B cell (primary cell): ENCODE results near the gene ALKBH3. TPM values are rescaled to one million over a fixed set of nuclear protein-coding genes. Genes with fewer than 3 reads are reported as not detected.

Experiments used
- ATAC-seq: fragments of 200-7000 bp; cut with Tn5 transposase; one replicate; pipeline ENCODE4 v1.10.0; 2021; ENCODE audit warnings: low read depth, mild to moderate bottlenecking, moderate number of reproducible peaks, moderate library complexity
- CTCF ChIA-PET: fragments of 350-600 bp; sonication (Branson Sonifier 250); formaldehyde crosslinking; loops from one replicate; lab custom pipeline; 2021; ENCODE audit warnings: antibody characterized with exemption, inconsistent platforms; lab: Charles Lee
- POLR2A ChIA-PET: fragments of 350-600 bp; sonication (Branson Sonifier 250); formaldehyde crosslinking; loops from one replicate; lab custom pipeline; 2021; ENCODE audit warnings: antibody characterized with exemption; lab: Charles Lee
- DNase-seq: peaks from one replicate; pipeline ENCODE4 v3.0.0; 2013
- H2AFZ ChIP-seq: 2 replicates; pipeline ENCODE4 v1.6.1; 2012; ENCODE audit warnings: mild to moderate bottlenecking, low read depth, low read length; ENCODE audit not compliant: insufficient read depth, poor library complexity, severe bottlenecking
- H3K27ac ChIP-seq, 2 donors: 1 replicate in 1 of 2; 2 replicates in 1 of 2; pipeline ENCODE4 v1.5.1; 2012 to 2013; ENCODE audit warnings: low read length in 2 of 2, mild to moderate bottlenecking in 2 of 2, moderate library complexity in 1 of 2
- H3K27me3 ChIP-seq, 4 experiments: fragments of 200-600 bp in 1 of 4; sonication (generic) in 1 of 4; replicated peaks in 1 of 4; 1 replicate in 2 of 4; 2 replicates in 2 of 4; pipeline versions ENCODE4 v1.6.1 to v1.7.0; 2013 to 2016; ENCODE audit warnings: low read length in 3 of 4, mild to moderate bottlenecking in 2 of 4, mixed read lengths in 1 of 4, moderate library complexity in 1 of 4; ENCODE audit not compliant: insufficient read depth in 4 of 4, control insufficient read depth in 3 of 4; ENCODE audit errors: control extremely low read depth in 1 of 4
- H3K36me3 ChIP-seq, 2 experiments: replicated peaks in 1 of 2; 1 replicate in 1 of 2; 2 replicates in 1 of 2; pipeline versions ENCODE4 v1.6.1 to v1.7.1; 2013; ENCODE audit warnings: low read length in 1 of 2; ENCODE audit not compliant: insufficient read depth in 2 of 2, control insufficient read depth in 1 of 2; ENCODE audit errors: control extremely low read depth in 1 of 2, extremely low read depth in 1 of 2
- H3K4me1 ChIP-seq, 2 donors: fragments of 200-600 bp in 1 of 2; sonication (generic) in 1 of 2; 1 replicate in 1 of 2; 2 replicates in 1 of 2; pipeline versions ENCODE4 v1.5.1 to v1.6.1; 2013 to 2017; ENCODE audit warnings: low read length in 2 of 2; ENCODE audit not compliant: control insufficient read depth in 2 of 2, insufficient read depth in 2 of 2
- H3K4me2 ChIP-seq: replicated peaks from 2 replicates; pipeline ENCODE3; 2012; ENCODE audit warnings: mild to moderate bottlenecking, low read depth, low read length; ENCODE audit not compliant: poor library complexity, severe bottlenecking
- H3K4me3 ChIP-seq, 5 experiments: fragments of 200-600 bp in 1 of 5; sonication (generic) in 1 of 5; 1 replicate in 3 of 5; 2 replicates in 2 of 5; pipeline versions ENCODE4 v1.5.1 to v1.7.0; 2011 to 2016; ENCODE audit warnings: low read length in 4 of 5, mild to moderate bottlenecking in 4 of 5, low read depth in 2 of 5, control low read depth in 1 of 5, moderate library complexity in 1 of 5; ENCODE audit not compliant: insufficient read depth in 1 of 5; ENCODE audit errors: control extremely low read depth in 1 of 5, extremely low read depth in 1 of 5
- H3K79me2 ChIP-seq: fragments of 200-600 bp; sonication (generic); one replicate; pipeline ENCODE4 v1.6.0; 2016; ENCODE audit warnings: low read length; ENCODE audit not compliant: control insufficient read depth, insufficient read depth
- H3K9ac ChIP-seq: fragments of 200-600 bp; sonication (generic); 2 replicates; pipeline ENCODE4 v1.6.1; 2017; ENCODE audit warnings: mild to moderate bottlenecking, low read length, moderate library complexity
- H3K9me3 ChIP-seq, 3 donors: one replicate each; pipeline versions ENCODE4 v1.6.1 to v1.7.1; 2013; ENCODE audit warnings: low read length in 2 of 3; ENCODE audit not compliant: control insufficient read depth in 2 of 3, insufficient read depth in 1 of 3; ENCODE audit errors: control extremely low read depth in 1 of 3
- H4K20me1 ChIP-seq: 2 replicates; pipeline ENCODE4 v1.6.0; 2012; ENCODE audit warnings: mild to moderate bottlenecking, low read length; ENCODE audit not compliant: insufficient read depth, control insufficient read depth, poor library complexity, severe bottlenecking
- H3K27ac Mint-ChIP-seq: one replicate; pipeline ENCODE4 v1.8.0; 2021; ENCODE audit warnings: mixed read lengths
- H3K27me3 Mint-ChIP-seq: one replicate; pipeline ENCODE4 v1.8.0; 2021; ENCODE audit warnings: mixed read lengths
- H3K4me1 Mint-ChIP-seq: one replicate; pipeline ENCODE4 v1.8.0; 2021; ENCODE audit warnings: mixed read lengths
- H3K4me3 Mint-ChIP-seq: one replicate; pipeline ENCODE4 v1.8.0; 2021; ENCODE audit warnings: mixed read lengths
- H3K9me3 Mint-ChIP-seq: one replicate; pipeline ENCODE4 v1.8.0; 2022; ENCODE audit warnings: mixed read lengths; ENCODE audit not compliant: insufficient read depth
- CTCF ChIP-seq: fragments of 200-600 bp; IDR thresholded peaks from one replicate; pipeline ENCODE4 v1.8.0; 2022; ENCODE audit warnings: antibody characterized with exemption, mild to moderate bottlenecking
- EZH2 ChIP-seq: IDR thresholded peaks from 2 replicates; pipeline ENCODE4 v1.6.1; 2012; ENCODE audit warnings: borderline replicate concordance, low read depth, mild to moderate bottlenecking, moderate library complexity, low read length; ENCODE audit not compliant: insufficient read depth, poor library complexity, severe bottlenecking
- WGBS: methylation state at CpG from one replicate; pipeline ENCODE4 v1.1.5; 2013; ENCODE audit warnings: missing lambda C conversion rate; ENCODE audit not compliant: insufficient coverage; 5-methylcytosine and 5-hydroxymethylcytosine counted together
- intact Hi-C: fragments of 100-400 bp; cut with micrococcal nuclease; formaldehyde crosslinking; loops from one replicate; pipeline ENCODE4 v1.10.0; 2022
- polyA plus RNA-seq: library from polyadenylated mRNA; depleted of rRNA; stranded (reverse); fragments of >200 nt; gene quantifications from 2 replicates; pipeline ENCODE4 v1.2.3, GENCODE V29; 2012
- total RNA-seq, 2 donors: library from RNA; stranded (reverse); fragments of 120-200 nt in 1 of 2; gene quantifications; 1 replicate in 1 of 2; 2 replicates in 1 of 2; pipeline versions ENCODE4 v1.2.3 to v1.2.4, GENCODE V29; 2013 to 2022

The ALKBH3 gene
- total and polyA plus RNA-seq, 2 donors (not counting 1 experiment from before 2014, with no cell fraction given): 22.3 to 26.7 TPM

- no peak for TF ChIP-seq EZH2
- TF ChIP-seq CTCF: no peak
- Histone ChIP-seq H4K20me1 (no peaks in the 10 kb centered on the region), H3K4me3 (no peak overlapping the region), H3K36me3 (peaks cover 9 to 10% of the 10 kb centered on the region in 2 experiments), H3K4me1 (no peaks in the 10 kb centered on the region), H3K4me2 (no peak overlapping the region), H3K27ac (no peak overlapping the region), H3K27me3 (no peaks in the 10 kb centered on the region), H3K9ac (no peak overlapping the region), H3K79me2 (no peaks in the 10 kb centered on the region), H2AFZ (no peak overlapping the region), H3K9me3 (no peaks in the 10 kb centered on the region)
- no peak for DNase-seq
- Mint-ChIP-seq H3K27me3 (no peaks in the 10 kb centered on the region), H3K4me3 (no peak overlapping the region), H3K4me1 (no peaks in the 10 kb centered on the region), H3K9me3 (no peaks in the 10 kb centered on the region), H3K27ac (no peak overlapping the region)
- WGBS: no CpG with 5 or more reads among the region's 2 CpGs
- ATAC-seq: no peak
- CTCF ChIA-PET: no interaction called here
- POLR2A ChIA-PET: no interaction called here
- intact Hi-C loops: no loop called here
Measured at GRCh38 chr11:43834286-43834685, 46.3 kb upstream of the ALKBH3 start.

- H3K9me3 Mint-ChIP-seq: no peaks in the 10 kb centered on the region
- intact Hi-C loops: no loop called here
- CTCF ChIA-PET: no interaction called here
- Histone ChIP-seq H3K9ac (no peak overlapping the region), H3K27me3 (no peaks in the 10 kb centered on the region), H3K36me3 (peaks cover 9 to 11% of the 10 kb centered on the region in 2 experiments), H4K20me1 (no peaks in the 10 kb centered on the region), H3K79me2 (no peaks in the 10 kb centered on the region), H3K27ac (no peak overlapping the region), H3K4me1 (no peaks in the 10 kb centered on the region), H3K4me2 (no peak overlapping the region), H3K4me3 (no peak overlapping the region), H2AFZ (no peak overlapping the region), H3K9me3 (no peaks in the 10 kb centered on the region)
- no peak overlapping the region for H3K4me3 Mint-ChIP-seq
- POLR2A ChIA-PET: no interaction called here
- TF ChIP-seq CTCF (no peak), EZH2 (no peak)
- no peaks in the 10 kb centered on the region for H3K27me3 Mint-ChIP-seq
- H3K4me1 Mint-ChIP-seq: no peaks in the 10 kb centered on the region
- 100% methylated on average over 3 of the region's 7 CpGs for WGBS
- ATAC-seq (no peak), DNase-seq (no peak)
- no peak overlapping the region for H3K27ac Mint-ChIP-seq
Measured at GRCh38 chr11:43835104-43835503, 45.5 kb upstream of the ALKBH3 start.
